HG03196 (cell line): Measurements from ENCODE around the gene IGFN1.
"Not testable (repeated sequence)": the region's sequence is repeated elsewhere in the genome, so short reads cannot be mapped to it uniquely, and the experiment has no call there.

Source experiments
- ATAC-seq: cut with Tn5 transposase; IDR thresholded peaks from one replicate; pipeline ENCODE4 v1.9.1; 2021; ENCODE audit not compliant: unreplicated experiment

Gene IGFN1

DNA sequence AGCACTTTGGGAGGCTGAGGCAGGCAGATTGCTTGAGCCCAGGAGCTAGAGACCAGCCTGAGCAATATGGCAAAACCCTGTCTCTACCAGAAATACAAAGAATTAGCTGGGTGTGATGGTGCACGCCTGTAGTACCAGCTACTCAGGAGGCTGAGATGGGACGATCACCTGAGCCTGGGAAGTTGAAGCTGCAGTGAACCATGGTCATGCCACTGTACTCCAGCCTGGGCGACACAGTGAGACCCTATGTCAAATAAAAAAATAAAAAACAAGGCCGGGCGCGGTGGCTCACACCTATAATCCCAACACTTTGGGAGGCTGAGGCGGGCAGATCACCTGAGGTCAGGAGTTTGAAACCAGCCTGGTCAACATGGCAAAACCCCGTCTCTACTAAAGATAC lies 27.6 kb upstream of the IGFN1 start:
- ATAC-seq: not testable (repeated sequence)

GRCh38 chr1:201163707-201164106 lies 26.9 kb upstream of the IGFN1 start:
- no peak for ATAC-seq

DNA sequence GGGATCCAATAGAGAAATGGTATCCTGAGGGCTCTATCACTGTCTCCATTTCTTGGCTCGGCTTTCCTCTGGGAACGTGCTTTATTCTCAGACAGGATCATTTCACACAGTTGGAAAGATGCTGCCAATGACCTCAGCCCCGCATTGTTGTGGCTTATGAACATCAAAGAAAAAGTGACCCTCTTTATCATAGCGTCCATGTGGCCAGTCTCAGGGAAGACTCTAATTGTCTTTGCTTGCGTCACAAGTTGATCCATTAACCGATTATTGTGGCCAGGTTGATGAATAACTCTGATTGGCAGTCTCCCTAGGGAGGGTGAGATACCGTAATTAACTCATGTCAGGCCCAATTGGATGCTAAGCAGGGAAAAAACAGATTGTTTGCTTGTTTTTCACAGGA lies 26.0 kb upstream of the IGFN1 start:
- ATAC-seq: no peak

- ATAC-seq: no peak
These were observed 23.3 kb upstream of the IGFN1 start for GRCh38 chr1:201167041-201167991.

DNA sequence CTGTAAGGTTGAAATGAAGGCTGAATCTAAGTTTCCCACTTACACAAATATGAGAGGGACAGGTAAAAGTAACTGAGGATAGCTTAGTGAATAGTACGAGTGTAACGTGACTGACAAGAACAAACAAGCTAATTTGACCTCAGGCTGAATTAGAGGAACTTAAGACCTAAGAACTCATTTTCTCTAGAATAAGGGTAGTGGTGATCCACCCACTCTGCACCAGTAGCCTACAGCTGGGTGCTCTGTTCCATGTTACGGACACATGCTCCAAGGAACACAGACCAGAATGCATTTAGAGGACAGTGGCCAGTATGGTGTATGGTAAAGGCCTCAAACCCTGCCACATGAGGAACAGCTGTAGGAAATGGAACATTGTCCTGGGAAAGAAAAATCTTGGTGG lies 21.4 kb upstream of the IGFN1 start:
- ATAC-seq: no peak

- ATAC-seq: no peak
These were observed 20.6 kb upstream of the IGFN1 start for GRCh38 chr1:201169971-201170532.

DNA sequence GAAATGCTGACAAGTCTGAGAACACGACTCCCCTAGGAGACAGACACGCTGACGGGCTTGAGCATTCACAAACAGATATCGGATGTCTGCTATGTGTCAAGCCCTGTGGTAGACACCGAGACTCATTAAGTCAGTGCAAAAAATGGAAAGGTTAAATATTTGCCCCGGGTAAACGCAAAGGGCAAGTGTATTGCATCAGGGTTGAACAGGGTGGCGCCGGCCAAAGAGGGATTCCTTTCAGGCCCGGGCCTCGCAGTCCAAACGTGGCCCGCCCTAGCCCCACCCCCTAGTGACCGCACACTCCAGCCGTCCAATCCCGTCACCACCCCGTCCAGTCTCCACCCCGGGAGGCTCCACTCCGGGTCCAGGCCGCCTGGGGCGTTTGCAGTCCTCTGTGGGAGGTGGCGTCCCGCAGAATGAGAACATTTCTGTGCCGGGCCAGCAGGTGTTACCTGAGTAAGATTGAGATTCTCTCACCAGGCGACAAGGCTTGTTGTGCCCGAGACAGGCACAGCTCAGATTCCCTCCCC lies 20.0 kb upstream of the IGFN1 start:
- ATAC-seq: peak; percentile 93

DNA sequence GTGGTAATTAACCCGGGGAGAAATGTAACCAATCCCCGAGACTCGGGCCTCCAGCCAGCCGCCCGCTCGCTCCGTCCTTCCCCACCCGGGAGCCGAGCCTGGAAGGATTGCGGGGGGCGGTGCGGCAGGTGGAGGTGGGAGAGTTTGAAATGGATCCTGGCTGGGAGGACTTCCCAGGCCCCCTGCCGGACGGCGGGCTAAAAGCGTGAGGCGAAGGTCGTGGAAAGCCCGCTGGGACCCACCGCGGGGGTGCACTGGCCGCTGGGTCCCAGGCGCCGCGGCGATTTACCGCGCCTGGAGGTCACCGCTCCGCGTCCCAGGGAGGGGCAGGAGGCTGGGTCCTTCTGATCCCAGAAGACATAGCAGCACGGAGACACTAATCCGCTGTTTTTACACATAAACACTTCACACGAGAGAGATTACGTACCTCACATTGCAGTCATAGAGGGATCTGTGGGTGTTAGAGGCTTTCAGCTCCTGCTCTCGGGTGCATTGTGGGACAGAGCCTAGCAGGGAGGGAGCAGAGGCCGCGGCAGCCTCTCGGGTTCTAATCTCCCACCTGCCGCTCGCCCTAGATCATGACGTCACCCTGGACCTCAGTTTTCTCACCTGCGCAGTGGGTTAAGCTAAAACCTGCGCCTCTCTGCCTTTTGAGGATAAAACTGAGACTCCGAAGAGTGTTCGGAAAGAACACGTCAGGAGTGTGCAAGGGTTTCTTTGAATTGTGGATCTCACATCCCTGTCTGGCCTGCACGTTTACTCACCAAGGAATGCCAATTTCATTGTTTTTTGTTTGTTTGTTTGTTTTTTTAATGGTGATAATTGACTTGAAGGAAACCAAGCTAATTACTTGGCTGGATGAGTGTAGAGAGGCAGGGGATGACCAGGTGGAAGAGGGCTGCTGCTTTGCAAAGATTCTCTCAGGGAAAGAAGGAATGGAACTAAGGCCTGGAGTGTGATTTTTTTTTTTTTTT lies 19.3 kb upstream of the IGFN1 start:
- ATAC-seq: peak; percentile 28

DNA sequence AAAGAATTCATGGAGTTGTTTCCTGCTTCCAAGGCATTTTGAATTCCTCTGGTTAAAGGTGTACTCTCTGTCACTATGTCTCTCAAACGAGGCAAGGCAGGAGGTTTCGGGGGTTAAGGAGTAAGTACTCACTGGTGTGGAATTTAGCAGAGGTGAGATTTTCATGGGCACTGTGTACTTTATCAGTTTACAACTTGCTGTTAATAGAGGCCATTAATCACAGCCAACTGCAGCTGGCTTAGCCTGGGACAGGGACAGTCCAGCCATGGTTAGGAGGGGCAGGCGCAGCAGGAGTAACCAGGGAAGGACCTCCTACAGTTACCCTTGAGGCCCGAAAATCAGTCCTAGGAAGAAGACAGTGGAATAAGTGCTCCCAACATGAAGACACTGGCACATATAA lies 18.3 kb upstream of the IGFN1 start:
- no peak for ATAC-seq

GRCh38 chr1:201172999-201173610 lies 17.5 kb upstream of the IGFN1 start:
- no peak for ATAC-seq

GRCh38 chr1:201173736-201174135 lies 16.9 kb upstream of the IGFN1 start:
- ATAC-seq: no peak

GRCh38 chr1:201175820-201176500 lies 14.7 kb upstream of the IGFN1 start:
- no peak for ATAC-seq

GRCh38 chr1:201176940-201177339 lies 13.7 kb upstream of the IGFN1 start:
- ATAC-seq: no peak

DNA sequence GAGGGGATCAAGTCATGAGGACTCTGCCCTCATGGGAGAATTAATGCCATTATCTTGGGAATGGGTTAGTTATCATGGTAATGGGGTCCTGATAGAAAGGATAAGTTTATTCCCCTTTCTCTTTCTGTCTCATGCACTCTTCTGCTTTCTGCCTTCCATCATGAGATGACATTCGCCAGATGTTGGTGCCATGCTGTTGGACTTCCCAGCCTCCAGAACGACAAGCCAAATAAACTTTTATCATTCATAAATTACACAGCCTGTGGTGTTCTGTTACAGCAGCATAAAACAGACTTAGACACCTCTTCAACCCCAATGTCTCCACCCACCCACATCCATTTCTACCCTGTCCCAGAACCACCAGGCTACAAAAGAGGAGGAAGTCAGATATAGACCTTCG lies 11.9 kb upstream of the IGFN1 start:
- no peak for ATAC-seq

DNA sequence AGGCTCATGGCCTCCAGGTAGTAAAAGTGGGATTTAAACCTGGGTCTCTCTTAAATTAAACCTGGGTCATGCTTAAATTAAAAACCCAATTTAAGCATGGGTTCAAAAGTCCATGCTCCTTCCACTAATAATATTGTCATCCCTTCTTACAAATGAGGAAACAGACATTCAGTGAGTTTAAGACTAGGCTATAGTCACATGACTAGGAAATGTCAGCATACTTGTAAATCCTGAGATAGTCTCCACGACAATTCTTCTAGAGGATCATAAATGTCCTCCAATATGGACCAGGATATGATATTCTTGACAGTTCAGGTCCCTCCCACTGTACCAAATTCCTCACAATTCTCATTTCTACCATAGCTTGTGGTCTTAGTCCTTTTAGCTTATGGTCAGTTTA lies 10.5 kb upstream of the IGFN1 start:
- ATAC-seq: no peak

DNA sequence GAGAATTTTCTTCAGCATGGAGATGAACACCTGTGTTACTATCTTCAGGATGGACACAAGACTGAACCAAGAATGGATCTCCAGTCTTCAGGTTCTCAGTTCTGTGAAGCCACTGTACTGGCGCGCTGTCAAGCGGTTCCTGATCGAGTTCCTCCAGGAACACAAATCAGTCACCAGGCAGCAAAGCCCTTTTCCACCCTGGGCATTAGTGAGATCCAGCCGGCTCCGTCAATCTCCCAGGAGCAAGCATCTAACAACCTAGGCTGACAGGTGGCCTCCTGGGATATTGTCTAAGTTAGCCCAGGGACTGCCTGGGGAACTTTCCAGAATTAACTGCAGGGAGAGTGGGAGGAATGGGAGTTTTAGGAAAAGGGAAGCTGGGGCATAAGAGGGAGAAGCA lies 9.7 kb upstream of the IGFN1 start:
- ATAC-seq: no peak

- ATAC-seq: no peak
These were observed 9.3 kb upstream of the IGFN1 start for GRCh38 chr1:201181323-201181722.

DNA sequence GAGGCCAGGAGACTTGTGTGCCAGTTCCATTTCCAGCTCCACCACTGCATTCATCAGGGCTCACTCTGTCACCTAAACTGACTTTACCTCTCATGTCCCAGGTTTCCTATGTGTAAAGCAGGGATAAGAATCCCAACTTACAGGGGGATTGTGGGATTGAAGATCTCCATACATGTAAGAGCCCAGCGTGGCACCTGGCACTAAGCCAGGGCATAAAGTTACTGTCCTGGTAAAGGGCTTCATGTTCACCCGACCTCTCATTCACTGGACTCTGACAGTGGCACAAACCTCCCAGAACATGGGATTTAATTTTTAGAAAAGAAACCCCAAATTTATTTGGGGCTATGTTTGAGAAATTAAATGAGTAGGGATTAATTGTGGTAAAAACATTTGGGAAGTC lies 8.9 kb upstream of the IGFN1 start:
- no peak for ATAC-seq

DNA sequence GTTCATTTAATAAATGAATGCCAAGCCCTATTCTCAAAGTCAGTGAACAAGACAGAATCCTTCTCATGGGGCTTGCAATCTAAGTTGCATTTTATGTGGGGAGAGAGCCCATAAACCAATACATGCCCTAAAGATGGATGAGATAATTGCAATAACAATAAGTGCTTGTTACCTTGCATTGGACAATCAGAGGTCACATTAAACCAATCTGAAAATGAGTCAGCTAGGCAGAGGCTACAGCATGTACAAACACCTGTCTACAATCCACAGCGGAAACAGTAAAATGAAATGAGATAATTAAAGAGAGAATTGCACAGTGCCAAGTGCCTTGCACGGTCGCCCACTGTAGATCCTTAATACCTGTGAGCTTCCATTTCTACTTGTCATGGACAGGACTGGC lies 7.4 kb upstream of the IGFN1 start:
- no peak for ATAC-seq

GRCh38 chr1:201183753-201184152 lies 6.9 kb upstream of the IGFN1 start:
- ATAC-seq: no peak
